Esophagus muscularis mucosa (tissue), 3 donors: ENCODE measurements around the gene GBF1.

ENCODE experiments used
- EP300 ChIP-seq: sonication (generic); formaldehyde crosslinking; IDR thresholded peaks from one replicate; pipeline ENCODE4 v1.6.1; 2017; ENCODE audit warnings: antibody characterized with exemption
- POLR2A ChIP-seq: fragments of 450-650 bp; IDR thresholded peaks from one replicate; pipeline ENCODE4 v1.6.1; 2017; ENCODE audit warnings: antibody characterized with exemption, moderate library complexity, mild to moderate bottlenecking, low read depth
- POLR2AphosphoS5 ChIP-seq, 2 donors: sonication (generic); formaldehyde crosslinking; IDR thresholded peaks; one replicate each; pipeline ENCODE4 v1.6.1; 2017; ENCODE audit warnings: antibody characterized with exemption in 2 of 2

GRCh38 chr10:102299873-102300272 lies 54.5 kb downstream of the GBF1 start:
- no peak for TF ChIP-seq POLR2AphosphoS5 (IDR thresholded peaks at IDR 0.05)
- no peak for TF ChIP-seq POLR2A
- TF ChIP-seq EP300: no peak
